Activated T-cell treated with anti-CD3 and anti-CD28 coated beads, Interleukin-2, amount 50 U/mL, for 24 hours (primary cell): ENCODE data around the gene RFX8.
"Not testable (repeated sequence)": the region's sequence is repeated elsewhere in the genome, so short reads cannot be mapped to it uniquely, and the experiment has no call there.

Source experiments
- DNase-seq: peaks from one replicate; pipeline ENCODE4 v3.0.0-alpha.2; 2020
- H3K27ac Mint-ChIP-seq: 2 replicates; pipeline ENCODE4 v1.8.0; 2020; ENCODE audit warnings: mild to moderate bottlenecking, mixed read lengths
- H3K27me3 Mint-ChIP-seq: 2 replicates; pipeline ENCODE4 v1.8.0; 2020; ENCODE audit warnings: mixed read lengths
- H3K36me3 Mint-ChIP-seq: 2 replicates; pipeline ENCODE4 v1.8.0; 2020; ENCODE audit warnings: low read depth, mixed read lengths
- H3K4me1 Mint-ChIP-seq: 2 replicates; pipeline ENCODE4 v1.8.0; 2020; ENCODE audit warnings: low read depth, mixed read lengths
- H3K4me3 Mint-ChIP-seq: 2 replicates; pipeline ENCODE4 v1.8.0; 2020; ENCODE audit warnings: mild to moderate bottlenecking, moderate library complexity, mixed read lengths
- H3K9me3 Mint-ChIP-seq: 2 replicates; pipeline ENCODE4 v1.8.0; 2020; ENCODE audit warnings: mixed read lengths

Gene RFX8

DNA sequence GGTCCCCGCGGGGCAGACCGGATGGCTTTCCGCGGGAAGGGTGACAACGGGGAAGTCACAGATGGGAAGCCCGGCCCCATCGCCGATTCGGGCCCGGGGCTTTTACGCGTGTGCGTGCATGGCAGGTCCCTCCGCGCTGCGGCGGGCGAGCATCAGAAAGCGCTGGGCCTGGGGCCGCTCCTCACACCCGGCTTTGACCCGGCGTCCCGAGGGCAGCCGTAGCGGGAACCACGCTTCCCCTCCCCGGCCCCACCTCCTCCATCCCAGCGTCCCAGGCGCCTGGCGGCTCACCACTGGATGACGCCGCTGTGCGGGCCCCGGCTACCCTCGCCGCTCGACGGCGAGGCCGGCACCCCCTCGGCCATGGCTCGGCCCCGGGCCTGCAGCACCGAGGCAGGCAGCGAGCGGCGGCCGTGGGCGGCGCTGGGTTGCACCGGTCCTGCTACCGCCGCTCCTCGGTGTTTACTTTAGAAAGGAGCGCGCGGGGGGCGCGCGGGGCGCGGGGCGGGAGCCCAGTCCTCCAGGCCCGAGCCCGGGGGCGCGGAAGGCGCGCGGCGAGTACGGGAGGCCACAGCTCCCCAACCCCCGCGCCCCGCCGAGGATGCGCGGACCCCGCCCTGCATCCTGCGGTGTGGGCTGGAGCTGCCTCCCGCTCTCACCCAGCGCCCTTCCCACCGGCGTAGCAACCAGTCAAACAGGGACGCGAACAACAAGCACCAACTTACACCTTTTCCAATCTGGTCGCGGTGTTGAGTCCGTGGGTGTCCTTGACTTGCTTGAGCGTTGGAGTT is 806 bp downstream of the RFX8 start:
- DNase-seq, result peak; percentile 60
- H3K27me3 Mint-ChIP-seq, result peaks cover 16% of the 10 kb centered on the region
- no peaks in the 10 kb centered on the region for H3K36me3 Mint-ChIP-seq
- peaks cover 14% of the 10 kb centered on the region for H3K4me1 Mint-ChIP-seq
- peak overlapping the region; percentile 63 for H3K27ac Mint-ChIP-seq
- peak overlapping the region; percentile 81 for H3K4me3 Mint-ChIP-seq
- no peaks in the 10 kb centered on the region for H3K9me3 Mint-ChIP-seq

GRCh38 chr2:101473591-101473910 is 1.4 kb downstream of the RFX8 start:
- no peak for DNase-seq
- Mint-ChIP-seq H3K9me3 (no peaks in the 10 kb centered on the region), H3K36me3 (no peaks in the 10 kb centered on the region), H3K4me3 (peak overlapping the region; percentile 76), H3K4me1 (peaks cover 14% of the 10 kb centered on the region), H3K27ac (peak overlapping the region; percentile 63), H3K27me3 (peaks cover 16% of the 10 kb centered on the region)

- DNase-seq, result no peak
- no peaks in the 10 kb centered on the region for H3K36me3 Mint-ChIP-seq
- peaks cover 13% of the 10 kb centered on the region for H3K27me3 Mint-ChIP-seq
- peaks cover 8% of the 10 kb centered on the region for H3K4me1 Mint-ChIP-seq
- H3K9me3 Mint-ChIP-seq, result no peaks in the 10 kb centered on the region
- no peak overlapping the region for H3K4me3 Mint-ChIP-seq
- no peak overlapping the region for H3K27ac Mint-ChIP-seq
Observed at GRCh38 chr2:101469863-101470262, 5.0 kb downstream of the RFX8 start.

DNA sequence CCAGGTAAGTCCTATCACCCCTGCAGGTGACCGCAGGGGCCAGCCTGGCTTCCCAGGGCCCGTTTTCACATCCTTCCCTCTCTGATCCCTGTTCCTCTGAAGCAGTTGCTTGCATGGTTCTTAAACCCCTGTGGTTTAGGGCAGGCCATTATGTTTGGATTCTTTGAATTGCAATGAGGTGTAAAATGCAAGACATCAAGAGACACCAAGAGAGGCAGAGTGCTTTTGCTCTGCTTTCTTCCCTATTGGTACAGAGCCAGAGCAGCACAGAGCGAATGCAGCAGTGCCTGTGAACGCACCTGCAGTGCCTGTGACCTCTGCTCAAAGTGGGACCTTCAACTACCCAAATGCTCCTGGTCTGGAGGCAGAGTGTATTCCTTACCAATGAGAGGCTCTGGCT is 7.6 kb downstream of the RFX8 start:
- H3K36me3 Mint-ChIP-seq, result no peaks in the 10 kb centered on the region
- H3K9me3 Mint-ChIP-seq, result no peaks in the 10 kb centered on the region
- H3K27me3 Mint-ChIP-seq, result peaks cover 7% of the 10 kb centered on the region
- no peaks in the 10 kb centered on the region for H3K4me1 Mint-ChIP-seq
- no peak overlapping the region for H3K4me3 Mint-ChIP-seq
- H3K27ac Mint-ChIP-seq, result no peak overlapping the region
- DNase-seq, result no peak

DNA sequence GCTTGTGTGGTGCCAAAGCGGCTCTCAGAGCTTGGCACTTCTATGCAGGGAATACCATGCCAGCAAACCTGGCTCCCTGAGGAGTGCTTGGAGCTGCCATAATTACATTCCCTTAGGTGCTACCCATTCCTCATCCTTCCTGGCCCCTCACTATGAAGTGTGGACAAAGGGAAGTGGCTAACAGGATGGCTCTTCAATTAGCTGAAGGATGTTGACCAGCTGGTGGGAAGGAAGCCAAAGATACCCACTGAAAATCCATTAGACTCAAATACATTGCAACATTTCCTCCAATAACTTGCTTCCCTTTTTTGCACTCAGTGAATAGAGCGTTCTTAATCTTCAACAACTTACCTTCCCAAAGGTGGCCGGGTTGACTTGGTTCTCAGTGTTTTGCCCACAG is 8.5 kb downstream of the RFX8 start:
- Mint-ChIP-seq H3K9me3 (no peaks in the 10 kb centered on the region), H3K27ac (no peak overlapping the region), H3K4me1 (no peaks in the 10 kb centered on the region), H3K4me3 (no peak overlapping the region), H3K36me3 (no peaks in the 10 kb centered on the region), H3K27me3 (peaks cover 3% of the 10 kb centered on the region)
- DNase-seq, result no peak

GRCh38 chr2:101464841-101465240 is 10.1 kb downstream of the RFX8 start:
- Mint-ChIP-seq H3K27me3 (peaks cover 3% of the 10 kb centered on the region), H3K9me3 (no peaks in the 10 kb centered on the region), H3K4me3 (no peak overlapping the region), H3K27ac (no peak overlapping the region), H3K36me3 (no peaks in the 10 kb centered on the region), H3K4me1 (no peaks in the 10 kb centered on the region)
- DNase-seq, result no peak

GRCh38 chr2:101463911-101464641 is 10.8 kb downstream of the RFX8 start:
- Mint-ChIP-seq H3K9me3 (no peaks in the 10 kb centered on the region), H3K27ac (no peak overlapping the region), H3K4me3 (no peak overlapping the region), H3K4me1 (no peaks in the 10 kb centered on the region), H3K36me3 (no peaks in the 10 kb centered on the region), H3K27me3 (peaks cover 3% of the 10 kb centered on the region)
- DNase-seq, result no peak

GRCh38 chr2:101463421-101463820 is 11.5 kb downstream of the RFX8 start:
- H3K9me3 Mint-ChIP-seq, result no peaks in the 10 kb centered on the region
- no peaks in the 10 kb centered on the region for H3K4me1 Mint-ChIP-seq
- H3K36me3 Mint-ChIP-seq, result no peaks in the 10 kb centered on the region
- no peak for DNase-seq
- no peak overlapping the region for H3K4me3 Mint-ChIP-seq
- peaks cover 3% of the 10 kb centered on the region for H3K27me3 Mint-ChIP-seq
- no peak overlapping the region for H3K27ac Mint-ChIP-seq

- Mint-ChIP-seq H3K36me3 (no peaks in the 10 kb centered on the region), H3K4me3 (no peak overlapping the region), H3K4me1 (no peaks in the 10 kb centered on the region), H3K27me3 (peaks cover 3% of the 10 kb centered on the region), H3K27ac (no peak overlapping the region), H3K9me3 (no peaks in the 10 kb centered on the region)
- DNase-seq, result no peak
Observed at GRCh38 chr2:101461381-101461780, 13.5 kb downstream of the RFX8 start.

GRCh38 chr2:101454408-101454807 is 20.5 kb downstream of the RFX8 start:
- H3K4me1 Mint-ChIP-seq, H3K27me3 Mint-ChIP-seq, H3K9me3 Mint-ChIP-seq, H3K4me3 Mint-ChIP-seq, H3K36me3 Mint-ChIP-seq, DNase-seq, H3K27ac Mint-ChIP-seq: not testable (repeated sequence)

DNA sequence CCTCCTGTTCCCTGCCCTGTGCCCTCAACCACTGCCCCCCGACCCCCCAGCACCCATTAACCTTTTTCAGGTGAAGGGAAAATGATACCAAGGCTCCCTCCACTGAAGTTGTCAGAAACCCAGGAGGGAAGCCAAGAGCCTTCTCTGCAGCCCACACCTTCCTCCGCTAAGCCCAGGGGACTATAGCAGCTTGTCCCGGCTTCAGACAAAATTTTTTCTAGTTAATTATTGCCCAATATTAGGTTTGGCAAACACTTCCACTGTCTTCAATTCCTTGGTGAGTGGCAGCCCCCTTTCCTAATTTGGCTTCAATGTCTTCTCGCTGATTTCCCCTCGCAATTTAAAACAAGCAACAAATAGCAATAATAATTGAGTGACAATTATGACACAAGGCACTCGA is 23.9 kb downstream of the RFX8 start:
- peaks cover 15% of the 10 kb centered on the region for H3K4me1 Mint-ChIP-seq
- DNase-seq, result no peak
- H3K27ac Mint-ChIP-seq, result no peak overlapping the region
- H3K36me3 Mint-ChIP-seq, result no peaks in the 10 kb centered on the region
- H3K9me3 Mint-ChIP-seq, result peaks cover 2% of the 10 kb centered on the region
- no peak overlapping the region for H3K4me3 Mint-ChIP-seq
- H3K27me3 Mint-ChIP-seq, result no peaks in the 10 kb centered on the region

DNA sequence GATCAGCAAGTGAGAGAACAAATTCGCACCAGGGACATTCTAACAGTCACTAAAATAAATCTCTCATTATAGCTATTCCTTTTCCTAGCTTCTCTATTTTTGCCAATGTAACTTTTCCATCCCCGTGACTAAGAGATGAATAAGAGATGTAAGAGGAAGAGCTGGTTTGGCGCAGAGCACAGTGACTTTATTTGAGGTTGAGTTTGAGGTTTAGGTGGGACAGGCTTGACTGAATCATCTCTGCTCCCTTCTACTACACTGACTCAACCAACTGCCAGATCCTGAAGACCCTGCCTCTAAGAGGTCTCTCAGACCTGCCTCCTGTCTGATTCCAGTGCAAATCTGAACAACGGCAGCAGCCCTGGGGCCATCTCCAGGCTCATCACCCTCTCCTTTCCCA is 28.0 kb downstream of the RFX8 start:
- Mint-ChIP-seq H3K4me1 (peaks cover 24% of the 10 kb centered on the region), H3K27ac (peak overlapping the region; percentile 12), H3K27me3 (no peaks in the 10 kb centered on the region), H3K36me3 (no peaks in the 10 kb centered on the region), H3K4me3 (no peak overlapping the region), H3K9me3 (peaks cover 5% of the 10 kb centered on the region)
- DNase-seq, result no peak

- Mint-ChIP-seq H3K27me3 (no peaks in the 10 kb centered on the region), H3K9me3 (peaks cover 5% of the 10 kb centered on the region), H3K4me3 (no peak overlapping the region), H3K4me1 (peaks cover 33% of the 10 kb centered on the region), H3K27ac (no peak overlapping the region), H3K36me3 (no peaks in the 10 kb centered on the region)
- DNase-seq, result no peak
Observed at GRCh38 chr2:101442667-101443061, 32.2 kb downstream of the RFX8 start.

GRCh38 chr2:101442042-101442666 is 32.8 kb downstream of the RFX8 start:
- peak overlapping the region; percentile 58 for H3K27ac Mint-ChIP-seq
- H3K9me3 Mint-ChIP-seq, result peaks cover 5% of the 10 kb centered on the region
- no peaks in the 10 kb centered on the region for H3K27me3 Mint-ChIP-seq

GRCh38 chr2:101440127-101440738 is 34.7 kb downstream of the RFX8 start:
- Mint-ChIP-seq H3K36me3 (no peaks in the 10 kb centered on the region), H3K4me3 (no peak overlapping the region), H3K27ac (no peak overlapping the region), H3K9me3 (peaks cover 5% of the 10 kb centered on the region), H3K4me1 (peaks cover 20% of the 10 kb centered on the region), H3K27me3 (no peaks in the 10 kb centered on the region)
- DNase-seq, result no peak

More at GRCh38 chr2:101442042-101442666, 32.8 kb downstream of the RFX8 start:
- no peak for DNase-seq
- peaks cover 29% of the 10 kb centered on the region for H3K4me1 Mint-ChIP-seq
- H3K36me3 Mint-ChIP-seq, result no peaks in the 10 kb centered on the region
- H3K4me3 Mint-ChIP-seq, result no peak overlapping the region
